CD14-positive monocyte (primary cell): ENCODE measurements around the gene ITGA6. TPM values are rescaled to one million over a fixed set of nuclear protein-coding genes. Genes with fewer than 3 reads are reported as not detected.

Source experiments
- DNase-seq, 3 donors: peaks; one replicate each; pipeline ENCODE4 v3.0.0-alpha.2; 2011 to 2022
- H2AFZ ChIP-seq: 2 replicates; pipeline ENCODE4 v1.6.0; 2012; ENCODE audit warnings: mild to moderate bottlenecking, low read depth, low read length, inconsistent platforms; ENCODE audit not compliant: insufficient read depth, poor library complexity, severe bottlenecking
- H3K27ac ChIP-seq, 2 donors: 1 replicate in 1 of 2; 2 replicates in 1 of 2; pipeline ENCODE4 v1.5.1; 2012 to 2013; ENCODE audit warnings: low read length in 2 of 2, control low read depth in 1 of 2, inconsistent platforms in 1 of 2, low read depth in 1 of 2, mild to moderate bottlenecking in 1 of 2
- H3K27me3 ChIP-seq, 2 donors: one replicate each; pipeline versions ENCODE4 v1.6.0 to v1.6.1; 2011 to 2013; ENCODE audit warnings: low read length in 2 of 2; ENCODE audit not compliant: control insufficient read depth in 2 of 2, insufficient read depth in 2 of 2
- H3K36me3 ChIP-seq, 2 donors: replicated peaks in 1 of 2; 1 replicate in 1 of 2; 2 replicates in 1 of 2; pipeline versions ENCODE4 v1.5.1 to v1.6.1; 2012 to 2013; ENCODE audit warnings: low read length in 2 of 2, control low read depth in 1 of 2, inconsistent platforms in 1 of 2, mild to moderate bottlenecking in 1 of 2; ENCODE audit not compliant: insufficient read depth in 2 of 2, control insufficient read depth in 1 of 2
- H3K4me1 ChIP-seq, 2 donors: 1 replicate in 1 of 2; 2 replicates in 1 of 2; pipeline versions ENCODE4 v1.5.1 to v1.6.1; 2012 to 2013; ENCODE audit warnings: low read length in 2 of 2, control low read depth in 1 of 2, inconsistent platforms in 1 of 2, mild to moderate bottlenecking in 1 of 2, moderate library complexity in 1 of 2; ENCODE audit not compliant: insufficient read depth in 2 of 2, control insufficient read depth in 1 of 2
- H3K4me2 ChIP-seq: replicated peaks from 2 replicates; pipeline ENCODE3; 2012; ENCODE audit warnings: low read length, moderate library complexity, mild to moderate bottlenecking; ENCODE audit not compliant: poor library complexity, severe bottlenecking; ENCODE audit errors: extremely low read depth
- H3K4me3 ChIP-seq, 3 experiments: fragments of 200-600 bp in 1 of 3; sonication (generic) in 1 of 3; replicated peaks in 1 of 3; 1 replicate in 2 of 3; 2 replicates in 1 of 3; pipeline ENCODE4 v1.5.1; 2011 to 2013; ENCODE audit warnings: low read length in 3 of 3, mild to moderate bottlenecking in 3 of 3, control low read depth in 2 of 3, low read depth in 2 of 3, inconsistent platforms in 1 of 3, moderate library complexity in 1 of 3
- H3K79me2 ChIP-seq: 2 replicates; pipeline ENCODE4 v1.6.0; 2012; ENCODE audit warnings: mild to moderate bottlenecking, control low read depth, inconsistent platforms, low read length, moderate library complexity; ENCODE audit not compliant: insufficient read depth
- H3K9ac ChIP-seq: 2 replicates; pipeline ENCODE4 v1.6.0; 2017; ENCODE audit warnings: low read length, mild to moderate bottlenecking; ENCODE audit not compliant: insufficient read depth, poor library complexity, severe bottlenecking
- H3K9me3 ChIP-seq, 2 donors: replicated peaks in 1 of 2; 1 replicate in 1 of 2; 2 replicates in 1 of 2; pipeline versions ENCODE4 v1.5.1 to v1.6.1; 2012 to 2013; ENCODE audit warnings: low read length in 2 of 2, control low read depth in 1 of 2; ENCODE audit not compliant: control insufficient read depth in 1 of 2, insufficient read depth in 1 of 2
- H4K20me1 ChIP-seq: 2 replicates; pipeline ENCODE4 v1.6.0; 2012; ENCODE audit warnings: mild to moderate bottlenecking, low read length, control low read depth, moderate library complexity; ENCODE audit not compliant: insufficient read depth
- H3K27ac Mint-ChIP-seq, 7 donors: one replicate each; pipeline ENCODE4 v1.8.0; 2020; ENCODE audit warnings: mild to moderate bottlenecking in 7 of 7, mixed read lengths in 7 of 7, moderate library complexity in 6 of 7, inconsistent platforms in 2 of 7
- H3K27me3 Mint-ChIP-seq, 3 donors: one replicate each; pipeline ENCODE4 v1.8.0; 2021 to 2022; ENCODE audit warnings: low read depth in 3 of 3, mild to moderate bottlenecking in 3 of 3, mixed read lengths in 3 of 3, moderate library complexity in 3 of 3, inconsistent platforms in 1 of 3
- H3K36me3 Mint-ChIP-seq, 2 donors: one replicate each; pipeline ENCODE4 v1.8.0; 2020; ENCODE audit warnings: mixed read lengths in 2 of 2, inconsistent platforms in 1 of 2, mild to moderate bottlenecking in 1 of 2
- H3K4me1 Mint-ChIP-seq: one replicate; pipeline ENCODE4 v1.8.0; 2020; ENCODE audit warnings: mild to moderate bottlenecking, mixed read lengths
- H3K4me3 Mint-ChIP-seq, 2 donors: one replicate each; pipeline ENCODE4 v1.8.0; 2020; ENCODE audit warnings: mild to moderate bottlenecking in 2 of 2, mixed read lengths in 2 of 2, moderate library complexity in 1 of 2
- H3K9me3 Mint-ChIP-seq, 7 donors: one replicate each; pipeline ENCODE4 v1.8.0; 2020 to 2022; ENCODE audit warnings: mixed read lengths in 7 of 7, mild to moderate bottlenecking in 6 of 7, moderate library complexity in 6 of 7, inconsistent platforms in 2 of 7
- CTCF ChIP-seq: fragments of 200-600 bp; IDR thresholded peaks from one replicate; pipeline ENCODE4 v1.8.0; 2022; ENCODE audit warnings: antibody characterized with exemption, mild to moderate bottlenecking
- WGBS: methylation state at CpG from one replicate; pipeline ENCODE4 v1.1.5; 2013; ENCODE audit warnings: missing lambda C conversion rate; ENCODE audit not compliant: insufficient coverage; 5-methylcytosine and 5-hydroxymethylcytosine counted together
- intact Hi-C, 2 donors: fragments of 100-400 bp; cut with micrococcal nuclease; formaldehyde crosslinking; loops; one replicate each; pipeline versions ENCODE4 v1.15.0 to v1.15.1; 2023
- polyA plus RNA-seq, 3 donors: library from polyadenylated mRNA; depleted of rRNA in 1 of 3; unstranded in 2 of 3; stranded (reverse) in 1 of 3; fragments of 300-500 nt in 2 of 3; fragments of >200 nt in 1 of 3; fragmentation: Illumina TruSeq in 2 of 3; gene quantifications; 1 replicate in 2 of 3; 2 replicates in 1 of 3; pipeline ENCODE4 v1.2.3, GENCODE V29; 2012 to 2021

The ITGA6 gene
- polyA plus RNA-seq, 3 donors: 0.01 to 0.36 (median 0.20) TPM

- Histone ChIP-seq H4K20me1 (no peaks in the 10 kb centered on the region), H3K27ac (no peak overlapping the region), H3K4me1 (peaks cover 42 to 58% of the 10 kb centered on the region in 2 donors), H3K4me3 (no peak overlapping the region), H3K9me3 (no peaks in the 10 kb centered on the region), H2AFZ (no peak overlapping the region), H3K27me3 (peaks cover 0 to 3% of the 10 kb centered on the region in 2 donors), H3K9ac (no peak overlapping the region), H3K36me3 (no peaks in the 10 kb centered on the region), H3K79me2 (no peaks in the 10 kb centered on the region), H3K4me2 (no peak overlapping the region)
- TF ChIP-seq CTCF: no peak
- peak overlapping the region in 1 of 7 donors; percentile 36 for H3K27ac Mint-ChIP-seq
- no CpG with 5 or more reads among the region's 4 CpGs for WGBS
- intact Hi-C loops: no loop called here
- H3K36me3 Mint-ChIP-seq: no peaks in the 10 kb centered on the region
- H3K4me3 Mint-ChIP-seq: no peak overlapping the region
- no peak for DNase-seq
- peaks cover 63% of the 10 kb centered on the region for H3K4me1 Mint-ChIP-seq
- peaks cover 3 to 9% (median 7%) of the 10 kb centered on the region in 3 donors for H3K27me3 Mint-ChIP-seq
- no peaks in the 10 kb centered on the region for H3K9me3 Mint-ChIP-seq
Measured at GRCh38 chr2:172458561-172459124, 31.3 kb downstream of the ITGA6 start.

GRCh38 chr2:172460780-172461201 is 33.4 kb downstream of the ITGA6 start:
- 0% methylated on average over 1 of the region's 1 CpG for WGBS
- Histone ChIP-seq H3K36me3 (no peaks in the 10 kb centered on the region), H3K79me2 (no peaks in the 10 kb centered on the region), H3K27ac (no peak overlapping the region), H4K20me1 (no peaks in the 10 kb centered on the region), H3K4me1 (peaks cover 37 to 49% of the 10 kb centered on the region in 2 donors), H3K4me2 (peak overlapping the region; percentile 29), H3K9ac (no peak overlapping the region), H3K27me3 (no peaks in the 10 kb centered on the region), H2AFZ (no peak overlapping the region), H3K4me3 (peak overlapping the region in 1 of 3 experiments; percentile 13), H3K9me3 (no peaks in the 10 kb centered on the region)
- no peak for TF ChIP-seq CTCF
- intact Hi-C loops: loop anchor here in 1 of 2 donors (5.0 to 10.0 kb wide), 2 partner anchors 756 to 888 kb away; no protein-coding TSS in a partner anchor
- H3K36me3 Mint-ChIP-seq: no peaks in the 10 kb centered on the region
- H3K4me1 Mint-ChIP-seq: peaks cover 56% of the 10 kb centered on the region
- peak in 1 of 3 donors; percentile 30 for DNase-seq
- peaks cover 2 to 8% (median 4%) of the 10 kb centered on the region in 3 donors for H3K27me3 Mint-ChIP-seq
- H3K9me3 Mint-ChIP-seq: no peaks in the 10 kb centered on the region
- peak overlapping the region in 2 of 7 donors; percentile 16 to 64 for H3K27ac Mint-ChIP-seq
- H3K4me3 Mint-ChIP-seq: peak overlapping the region in 1 of 2 donors; percentile 36
